HEK293 (cell line): ENCODE measurements around the gene IZUMO4.

Source experiments
- CTCF ChIA-PET: fragments of 350-600 bp; formaldehyde crosslinking; extraction: SDS; loops from one replicate; lab custom pipeline; 2021; ENCODE audit warnings: antibody characterized with exemption; lab: Yijun Ruan, JAX
- POLR2A ChIA-PET: fragments of 300-600 bp; formaldehyde crosslinking; extraction: SDS; loops from one replicate; lab custom pipeline; 2020; ENCODE audit warnings: antibody characterized with exemption, inconsistent platforms; lab: Yijun Ruan, JAX
- H3K27ac ChIP-seq: fragments of 200-500 bp; sonication (Bioruptor generic); 2 replicates; pipeline ENCODE4 v1.5.1; 2014; ENCODE audit warnings: low read depth, low read length, control low read depth, inconsistent platforms; ENCODE audit errors: extremely low read depth
- H3K36me3 ChIP-seq, 2 experiments: fragments of 200-500 bp in 1 of 2; sonication (Bioruptor generic) in 1 of 2; 1 replicate in 1 of 2; 2 replicates in 1 of 2; pipeline ENCODE4 v1.5.1; 2014 to 2017; ENCODE audit warnings: inconsistent platforms in 2 of 2, low read length in 2 of 2; ENCODE audit not compliant: control insufficient read depth in 2 of 2, insufficient read depth in 1 of 2
- H3K4me1 ChIP-seq: fragments of 200-500 bp; sonication (Bioruptor generic); 2 replicates; pipeline ENCODE4 v1.5.1; 2014; ENCODE audit warnings: mild to moderate bottlenecking, low read length, inconsistent platforms; ENCODE audit not compliant: control insufficient read depth, insufficient read depth
- H3K4me3 ChIP-seq: 2 replicates; pipeline ENCODE4 v1.5.1; 2011; ENCODE audit warnings: low read depth, mild to moderate bottlenecking, control low read depth, low read length, moderate library complexity
- H3K9me3 ChIP-seq: fragments of 200-500 bp; sonication (Bioruptor generic); 2 replicates; pipeline ENCODE4 v1.5.1; 2014; ENCODE audit warnings: low read depth, low read length, inconsistent platforms; ENCODE audit not compliant: control insufficient read depth, insufficient read depth
- GFI1B ChIP-seq: fragments of 450-650 bp; formaldehyde crosslinking; IDR thresholded peaks from 2 replicates; pipeline ENCODE4 v1.5.1; 2016; ENCODE audit warnings: missing biosample characterization, missing genetic modification characterization
- GLIS2 ChIP-seq: fragments of 450-650 bp; formaldehyde crosslinking; IDR thresholded peaks from 2 replicates; pipeline ENCODE4 v1.5.1; 2016; ENCODE audit warnings: missing biosample characterization, missing genetic modification characterization
- HOXD13 ChIP-seq: sonication (generic); formaldehyde crosslinking; IDR thresholded peaks from 2 replicates; pipeline ENCODE4 v1.8.0; 2022; ENCODE audit warnings: missing genetic modification reagents, borderline replicate concordance
- KLF7 ChIP-seq: fragments of 450-650 bp; formaldehyde crosslinking; IDR thresholded peaks from 2 replicates; pipeline ENCODE4 v1.5.1; 2016; ENCODE audit warnings: missing biosample characterization, missing genetic modification characterization, borderline replicate concordance
- OVOL3 ChIP-seq: fragments of 450-650 bp; formaldehyde crosslinking; IDR thresholded peaks from 2 replicates; pipeline ENCODE4 v1.5.1; 2016; ENCODE audit warnings: missing biosample characterization, missing genetic modification characterization
- SALL2 ChIP-seq: fragments of 450-650 bp; formaldehyde crosslinking; IDR thresholded peaks from 2 replicates; pipeline ENCODE4 v1.5.0; 2017; ENCODE audit warnings: missing biosample characterization, mild to moderate bottlenecking, missing genetic modification characterization, borderline replicate concordance
- SCRT1 ChIP-seq: fragments of 450-650 bp; formaldehyde crosslinking; IDR thresholded peaks from 2 replicates; pipeline ENCODE4 v1.5.1; 2016; ENCODE audit warnings: missing biosample characterization, missing genetic modification characterization, borderline replicate concordance
- WT1 ChIP-seq: fragments of 450-650 bp; formaldehyde crosslinking; IDR thresholded peaks from 2 replicates; pipeline ENCODE4 v1.5.1; 2016; ENCODE audit warnings: missing biosample characterization, missing genetic modification characterization
- ZBTB20 ChIP-seq: fragments of 450-650 bp; formaldehyde crosslinking; IDR thresholded peaks from 2 replicates; pipeline ENCODE4 v1.5.1; 2016; ENCODE audit warnings: missing biosample characterization, missing genetic modification characterization
- ZBTB8A ChIP-seq: fragments of 450-650 bp; formaldehyde crosslinking; IDR thresholded peaks from 2 replicates; pipeline ENCODE4 v1.5.1; 2016; ENCODE audit warnings: missing biosample characterization, missing genetic modification characterization
- ZNF16 ChIP-seq: fragments of 450-650 bp; formaldehyde crosslinking; IDR thresholded peaks from 2 replicates; pipeline ENCODE4 v1.5.1; 2016; ENCODE audit warnings: low read depth, missing biosample characterization, missing genetic modification characterization
- ZNF174 ChIP-seq: fragments of 450-650 bp; formaldehyde crosslinking; IDR thresholded peaks from 2 replicates; pipeline ENCODE4 v1.5.0; 2017; ENCODE audit warnings: missing biosample characterization, mild to moderate bottlenecking, missing genetic modification characterization
- ZNF175 ChIP-seq: fragments of 450-650 bp; formaldehyde crosslinking; IDR thresholded peaks from 2 replicates; pipeline ENCODE4 v1.5.1; 2016; ENCODE audit warnings: missing biosample characterization, missing genetic modification characterization
- ZNF2 ChIP-seq: fragments of 450-650 bp; formaldehyde crosslinking; IDR thresholded peaks from 2 replicates; pipeline ENCODE4 v1.5.1; 2016; ENCODE audit warnings: missing biosample characterization, missing genetic modification characterization
- ZNF223 ChIP-seq: fragments of 450-650 bp; formaldehyde crosslinking; IDR thresholded peaks from 2 replicates; pipeline ENCODE4 v1.5.1; 2016; ENCODE audit warnings: missing biosample characterization, missing genetic modification characterization
- ZNF239 ChIP-seq: fragments of 450-650 bp; formaldehyde crosslinking; IDR thresholded peaks from 2 replicates; pipeline ENCODE4 v1.5.1; 2016; ENCODE audit warnings: missing biosample characterization, missing genetic modification characterization
- ZNF302 ChIP-seq: fragments of 450-650 bp; formaldehyde crosslinking; IDR thresholded peaks from 2 replicates; pipeline ENCODE4 v1.5.1; 2016; ENCODE audit warnings: missing biosample characterization, missing genetic modification characterization, low read depth
- ZNF335 ChIP-seq: fragments of 450-650 bp; formaldehyde crosslinking; conservative IDR thresholded peaks from 2 replicates; pipeline ENCODE4 v1.5.1; 2016; ENCODE audit warnings: missing biosample characterization, missing genetic modification characterization
- ZNF426 ChIP-seq: fragments of 450-650 bp; formaldehyde crosslinking; IDR thresholded peaks from 2 replicates; pipeline ENCODE4 v1.5.1; 2017; ENCODE audit warnings: missing biosample characterization, missing genetic modification characterization, mild to moderate bottlenecking, inconsistent platforms, moderate library complexity
- ZNF473 ChIP-seq: fragments of 450-650 bp; formaldehyde crosslinking; IDR thresholded peaks from 2 replicates; pipeline ENCODE4 v1.5.1; 2017; ENCODE audit warnings: missing biosample characterization, missing genetic modification characterization
- ZNF549 ChIP-seq: fragments of 450-650 bp; IDR thresholded peaks from 2 replicates; pipeline ENCODE4 v1.5.1; 2018; ENCODE audit warnings: missing biosample characterization, missing genetic modification characterization, mild to moderate bottlenecking, inconsistent platforms, moderate library complexity
- ZNF555 ChIP-seq: fragments of 450-650 bp; formaldehyde crosslinking; conservative IDR thresholded peaks from 2 replicates; pipeline ENCODE4 v1.5.1; 2017; ENCODE audit warnings: missing biosample characterization, mild to moderate bottlenecking, missing genetic modification characterization, inconsistent platforms
- ZNF596 ChIP-seq: fragments of 450-650 bp; IDR thresholded peaks from 2 replicates; pipeline ENCODE4 v1.5.0; 2018; ENCODE audit warnings: missing biosample characterization, mild to moderate bottlenecking, missing genetic modification characterization, moderate library complexity
- ZNF677 ChIP-seq: fragments of 450-650 bp; IDR thresholded peaks from 2 replicates; pipeline ENCODE4 v1.5.0; 2018; ENCODE audit warnings: missing biosample characterization, mild to moderate bottlenecking, missing genetic modification characterization, moderate library complexity
- ZNF785 ChIP-seq: fragments of 450-650 bp; formaldehyde crosslinking; IDR thresholded peaks from 2 replicates; pipeline ENCODE4 v1.5.1; 2016; ENCODE audit warnings: missing biosample characterization, missing genetic modification characterization
- ZNF843 ChIP-seq: fragments of 450-650 bp; formaldehyde crosslinking; IDR thresholded peaks from 2 replicates; pipeline ENCODE4 v1.5.1; 2016; ENCODE audit warnings: missing biosample characterization, missing genetic modification characterization
- TF ChIP-seq, protein P1 (sequence below): fragments of 450-650 bp; formaldehyde crosslinking; IDR thresholded peaks from 2 replicates; pipeline ENCODE4 v1.5.1; 2016; ENCODE audit warnings: missing biosample characterization, missing genetic modification characterization
- TF ChIP-seq, protein P2 (sequence below): fragments of 450-650 bp; formaldehyde crosslinking; IDR thresholded peaks from 2 replicates; pipeline ENCODE4 v1.5.1; 2017; ENCODE audit warnings: missing biosample characterization, missing genetic modification characterization
- TF ChIP-seq, protein P3 (sequence below): fragments of 450-650 bp; formaldehyde crosslinking; IDR thresholded peaks from 2 replicates; pipeline ENCODE4 v1.5.1; 2017; ENCODE audit warnings: missing biosample characterization, mild to moderate bottlenecking, missing genetic modification characterization, moderate library complexity

The IZUMO4 gene

DNA sequence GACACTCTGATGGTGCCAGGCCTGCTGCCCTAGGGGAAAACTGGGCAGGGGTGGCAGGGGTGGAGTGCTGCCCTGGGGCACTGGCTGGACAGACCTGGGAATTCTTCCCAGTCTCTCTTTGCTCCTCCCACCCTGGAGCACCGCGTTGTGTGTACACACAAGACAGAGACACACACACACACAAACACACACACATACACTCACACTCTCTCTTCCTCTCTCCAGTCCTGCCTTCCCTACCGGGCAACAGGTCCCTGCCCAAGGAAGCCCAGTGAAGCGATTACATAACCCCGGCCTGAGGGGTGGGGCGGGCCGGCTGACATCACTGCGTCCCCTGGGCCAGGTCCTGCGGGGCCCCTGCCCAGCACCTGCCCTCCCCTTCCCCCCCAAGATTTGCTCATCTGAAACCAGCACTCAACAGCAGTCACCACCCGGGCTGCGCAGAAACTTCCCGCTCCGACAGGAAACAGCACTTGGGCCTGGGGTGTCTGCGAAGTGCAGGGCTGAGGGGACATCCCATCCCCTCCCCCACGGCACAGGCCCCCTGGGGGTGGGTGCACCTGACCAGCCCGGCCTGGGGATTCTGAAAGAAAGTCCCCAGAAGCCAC, 46.9 kb upstream of the IZUMO4 start (continued):
- TF ChIP-seq, protein P1, sequence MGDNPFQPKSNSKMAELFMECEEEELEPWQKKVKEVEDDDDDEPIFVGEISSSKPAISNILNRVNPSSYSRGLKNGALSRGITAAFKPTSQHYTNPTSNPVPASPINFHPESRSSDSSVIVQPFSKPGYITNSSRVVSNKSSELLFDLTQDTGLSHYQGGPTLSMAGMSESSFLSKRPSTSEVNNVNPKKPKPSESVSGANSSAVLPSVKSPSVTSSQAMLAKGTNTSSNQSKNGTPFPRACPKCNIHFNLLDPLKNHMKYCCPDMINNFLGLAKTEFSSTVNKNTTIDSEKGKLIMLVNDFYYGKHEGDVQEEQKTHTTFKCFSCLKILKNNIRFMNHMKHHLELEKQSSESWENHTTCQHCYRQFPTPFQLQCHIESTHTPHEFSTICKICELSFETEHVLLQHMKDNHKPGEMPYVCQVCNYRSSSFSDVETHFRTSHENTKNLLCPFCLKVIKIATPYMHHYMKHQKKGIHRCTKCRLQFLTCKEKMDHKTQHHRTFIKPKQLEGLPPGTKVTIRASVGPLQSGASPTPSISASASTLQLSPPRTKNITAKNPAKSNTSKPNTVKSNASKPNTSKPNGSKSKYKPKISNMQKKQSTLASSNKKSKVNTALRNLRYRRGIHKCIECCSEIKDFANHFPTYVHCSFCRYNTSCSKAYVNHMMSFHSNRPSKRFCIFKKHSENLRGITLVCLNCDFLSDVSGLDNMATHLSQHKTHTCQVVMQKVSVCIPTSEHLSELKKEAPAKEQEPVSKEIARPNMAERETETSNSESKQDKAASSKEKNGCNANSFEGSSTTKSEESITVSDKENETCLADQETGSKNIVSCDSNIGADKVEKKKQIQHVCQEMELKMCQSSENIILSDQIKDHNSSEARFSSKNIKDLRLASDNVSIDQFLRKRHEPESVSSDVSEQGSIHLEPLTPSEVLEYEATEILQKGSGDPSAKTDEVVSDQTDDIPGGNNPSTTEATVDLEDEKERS (tag by site-specific recombination): no peak
- TF ChIP-seq ZNF596 (tag by site-specific recombination) (no peak), SALL2 (tag by site-specific recombination) (no peak), ZNF302 (tag by site-specific recombination) (no peak), WT1 (tag by site-specific recombination) (no peak), ZNF239 (tag by site-specific recombination) (no peak), ZNF175 (tag by site-specific recombination) (no peak), HOXD13 (CRISPR knock-in tag) (no peak), ZNF174 (tag by site-specific recombination) (no peak), ZBTB8A (tag by site-specific recombination) (no peak; the same call in 1 of the 2 replicates), ZNF2 (tag by site-specific recombination) (peak; percentile 66; the same call in 1 of the 2 replicates), ZNF843 (tag by site-specific recombination) (peak; percentile 26; the same call in 1 of the 2 replicates), ZNF785 (no peak), GFI1B (tag by site-specific recombination) (no peak), ZNF677 (tag by site-specific recombination) (no peak)
- TF ChIP-seq, protein P2, sequence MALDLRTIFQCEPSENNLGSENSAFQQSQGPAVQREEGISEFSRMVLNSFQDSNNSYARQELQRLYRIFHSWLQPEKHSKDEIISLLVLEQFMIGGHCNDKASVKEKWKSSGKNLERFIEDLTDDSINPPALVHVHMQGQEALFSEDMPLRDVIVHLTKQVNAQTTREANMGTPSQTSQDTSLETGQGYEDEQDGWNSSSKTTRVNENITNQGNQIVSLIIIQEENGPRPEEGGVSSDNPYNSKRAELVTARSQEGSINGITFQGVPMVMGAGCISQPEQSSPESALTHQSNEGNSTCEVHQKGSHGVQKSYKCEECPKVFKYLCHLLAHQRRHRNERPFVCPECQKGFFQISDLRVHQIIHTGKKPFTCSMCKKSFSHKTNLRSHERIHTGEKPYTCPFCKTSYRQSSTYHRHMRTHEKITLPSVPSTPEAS (tag by site-specific recombination): peak; percentile 92

DNA sequence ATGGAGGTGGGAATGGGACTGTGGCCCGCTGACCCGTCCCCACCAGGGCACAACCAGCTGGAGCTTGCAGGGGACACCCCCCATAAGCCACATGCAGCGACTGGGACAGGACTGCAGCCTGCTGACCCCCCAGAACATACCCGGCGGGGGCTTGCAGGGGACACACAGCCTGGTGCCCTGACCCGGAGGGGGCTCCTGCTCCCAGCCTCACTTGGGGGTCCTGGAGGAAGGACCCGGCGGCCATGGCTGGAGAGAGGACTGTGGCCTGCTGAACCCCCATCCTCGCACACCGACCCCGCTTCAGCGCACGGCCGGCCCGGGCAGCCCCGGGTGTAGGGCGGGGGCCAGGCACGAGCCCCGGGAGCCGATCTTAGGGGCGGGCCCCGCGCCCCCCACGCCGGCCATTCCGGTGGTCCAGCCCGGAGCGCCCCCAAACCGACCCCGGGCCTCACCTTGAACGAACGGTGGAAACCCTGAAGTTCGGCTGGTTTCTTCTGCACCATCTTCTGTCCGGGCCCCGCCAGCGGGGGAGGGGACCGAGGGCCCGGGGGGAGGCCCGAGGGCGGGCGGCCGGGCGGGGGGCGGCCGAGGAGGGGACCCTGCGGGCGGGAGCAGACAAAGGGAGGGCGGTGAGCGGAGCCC, 46.2 kb upstream of the IZUMO4 start:
- Histone ChIP-seq H3K4me3 (peak overlapping the region; percentile 55), H3K27ac (peak overlapping the region; percentile 47; the same call in 1 of the 2 replicates), H3K9me3 (no peaks in the 10 kb centered on the region), H3K4me1 (peaks cover 3% of the 10 kb centered on the region; the same call in 1 of the 2 replicates), H3K36me3 (peaks cover 0 to 35% of the 10 kb centered on the region in 2 experiments; a peak in 1 of 3 replicates)
- ChIA-PET CTCF (no interaction called here), POLR2A (interaction anchor here (1.0 to 3.5 kb wide), 2 partner anchors 8 to 14 kb away, joined by 3 to 17 read pairs; no protein-coding TSS in a partner anchor)
- TF ChIP-seq ZNF555 (tag by site-specific recombination) (no peak), ZNF16 (tag by site-specific recombination) (no peak), KLF7 (tag by site-specific recombination) (no peak), ZNF426 (tag by site-specific recombination) (no peak), ZNF223 (tag by site-specific recombination) (no peak), ZNF473 (tag by site-specific recombination) (no peak), ZBTB20 (no peak), SCRT1 (no peak), OVOL3 (tag by site-specific recombination) (no peak), ZNF549 (no peak), ZNF335 (peak; percentile 66), GLIS2 (tag by site-specific recombination) (peak; percentile 93)
- TF ChIP-seq, protein P3, sequence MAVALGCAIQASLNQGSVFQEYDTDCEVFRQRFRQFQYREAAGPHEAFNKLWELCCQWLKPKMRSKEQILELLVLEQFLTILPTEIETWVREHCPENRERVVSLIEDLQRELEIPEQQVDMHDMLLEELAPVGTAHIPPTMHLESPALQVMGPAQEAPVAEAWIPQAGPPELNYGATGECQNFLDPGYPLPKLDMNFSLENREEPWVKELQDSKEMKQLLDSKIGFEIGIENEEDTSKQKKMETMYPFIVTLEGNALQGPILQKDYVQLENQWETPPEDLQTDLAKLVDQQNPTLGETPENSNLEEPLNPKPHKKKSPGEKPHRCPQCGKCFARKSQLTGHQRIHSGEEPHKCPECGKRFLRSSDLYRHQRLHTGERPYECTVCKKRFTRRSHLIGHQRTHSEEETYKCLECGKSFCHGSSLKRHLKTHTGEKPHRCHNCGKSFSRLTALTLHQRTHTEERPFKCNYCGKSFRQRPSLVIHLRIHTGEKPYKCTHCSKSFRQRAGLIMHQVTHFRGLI (tag by site-specific recombination): no peak
